WTC11 (cell line): ENCODE measurements around the gene CYP19A1. TPM values are rescaled to one million over a fixed set of nuclear protein-coding genes. Genes with fewer than 3 reads are reported as not detected.

ENCODE experiments used
- ATAC-seq: fragments of 200-7000 bp; cut with Tn5 transposase; 2 replicates; pipeline ENCODE4 v1.10.0; 2021; ENCODE audit warnings: mild to moderate bottlenecking, moderate library complexity
- CTCF ChIA-PET: fragments of 300-600 bp; sonication (Branson Sonifier 250); formaldehyde crosslinking; loops from one replicate; lab custom pipeline; 2021; ENCODE audit warnings: antibody characterized with exemption; lab: Charles Lee
- POLR2A ChIA-PET: fragments of 350-600 bp; sonication (Branson Sonifier 250); formaldehyde crosslinking; loops from one replicate; lab custom pipeline; 2021; ENCODE audit warnings: antibody characterized with exemption; lab: Charles Lee
- DNase-seq: peaks from one replicate; pipeline ENCODE4 v3.0.0; 2021; ENCODE audit warnings: low spot score
- H3K27ac Mint-ChIP-seq: 2 replicates; pipeline ENCODE4 v1.8.0; 2021; ENCODE audit warnings: mixed read lengths
- H3K27me3 Mint-ChIP-seq: 2 replicates; pipeline ENCODE4 v1.8.0; 2021; ENCODE audit warnings: low read depth, mild to moderate bottlenecking, moderate library complexity, mixed read lengths
- H3K36me3 Mint-ChIP-seq: 2 replicates; pipeline ENCODE4 v1.8.0; 2021; ENCODE audit warnings: mixed read lengths
- H3K4me1 Mint-ChIP-seq: 2 replicates; pipeline ENCODE4 v1.8.0; 2022; ENCODE audit warnings: mixed read lengths
- H3K4me3 Mint-ChIP-seq: 2 replicates; pipeline ENCODE4 v1.8.0; 2021; ENCODE audit warnings: mild to moderate bottlenecking, moderate library complexity, mixed read lengths
- H3K9me3 Mint-ChIP-seq: 2 replicates; pipeline ENCODE4 v1.8.0; 2021; ENCODE audit warnings: mixed read lengths
- AR ChIP-seq: fragments of 250-450 bp; sonication (Bioruptor Pico); IDR thresholded peaks from 2 replicates; pipeline ENCODE4 v1.9.0; 2021; ENCODE audit warnings: mild to moderate bottlenecking
- CTCF ChIP-seq: fragments of 200-600 bp; IDR thresholded peaks from 2 replicates; pipeline ENCODE4 v1.8.0; 2022; ENCODE audit warnings: antibody characterized with exemption
- FOXP4 ChIP-seq: sonication (generic); formaldehyde crosslinking; IDR thresholded peaks from 2 replicates; pipeline ENCODE4 v1.8.0; 2022; ENCODE audit warnings: mild to moderate bottlenecking, missing genetic modification reagents
- JAZF1 ChIP-seq: fragments of 250-450 bp; sonication (Bioruptor Pico); IDR thresholded peaks from 2 replicates; pipeline ENCODE4 v1.9.0; 2021; ENCODE audit warnings: moderate library complexity, mild to moderate bottlenecking, inconsistent platforms
- JUN ChIP-seq: sonication (generic); formaldehyde crosslinking; IDR thresholded peaks from 2 replicates; pipeline ENCODE4 v1.8.0; 2023; ENCODE audit warnings: mild to moderate bottlenecking, missing genetic modification reagents
- MXD4 ChIP-seq: fragments of 250-450 bp; sonication (Bioruptor Pico); IDR thresholded peaks from 2 replicates; pipeline ENCODE4 v1.8.0; 2021; ENCODE audit warnings: mild to moderate bottlenecking, moderate library complexity, borderline replicate concordance
- NFATC4 ChIP-seq: fragments of 250-450 bp; sonication (Bioruptor Pico); IDR thresholded peaks from 2 replicates; pipeline ENCODE4 v1.9.0; 2021; ENCODE audit warnings: mild to moderate bottlenecking
- NR2C2 ChIP-seq: sonication (generic); formaldehyde crosslinking; IDR thresholded peaks from 2 replicates; pipeline ENCODE4 v1.8.0; 2022; ENCODE audit warnings: mild to moderate bottlenecking, missing genetic modification reagents
- RORB ChIP-seq: fragments of 250-450 bp; sonication (Bioruptor Pico); IDR thresholded peaks from 2 replicates; pipeline ENCODE4 v1.9.0; 2021; ENCODE audit warnings: mild to moderate bottlenecking
- STAT6 ChIP-seq: sonication (generic); formaldehyde crosslinking; conservative IDR thresholded peaks from 2 replicates; pipeline ENCODE4 v1.8.1; 2023; ENCODE audit warnings: mild to moderate bottlenecking, low read depth, missing genetic modification reagents, moderate library complexity
- TCF7 ChIP-seq: sonication (generic); formaldehyde crosslinking; IDR thresholded peaks from 2 replicates; pipeline ENCODE4 v1.8.0; 2022; ENCODE audit warnings: mild to moderate bottlenecking, low read depth, missing genetic modification reagents, moderate library complexity
- TEAD1 ChIP-seq: sonication (generic); formaldehyde crosslinking; IDR thresholded peaks from 2 replicates; pipeline ENCODE4 v1.8.0; 2022; ENCODE audit warnings: mild to moderate bottlenecking, missing genetic modification reagents
- ZMAT4 ChIP-seq: fragments of 250-450 bp; sonication (Bioruptor Pico); IDR thresholded peaks from 2 replicates; pipeline ENCODE4 v1.9.0; 2021; ENCODE audit warnings: mild to moderate bottlenecking
- ZNF121 ChIP-seq: sonication (generic); formaldehyde crosslinking; IDR thresholded peaks from 2 replicates; pipeline ENCODE4 v1.8.0; 2023; ENCODE audit warnings: missing genetic modification reagents
- ZNF232 ChIP-seq: sonication (generic); formaldehyde crosslinking; IDR thresholded peaks from 2 replicates; pipeline ENCODE4 v1.8.0; 2022; ENCODE audit warnings: mild to moderate bottlenecking, missing genetic modification reagents
- ZNF263 ChIP-seq: sonication (generic); formaldehyde crosslinking; IDR thresholded peaks from 2 replicates; pipeline ENCODE4 v1.8.1; 2022; ENCODE audit warnings: low read depth, mild to moderate bottlenecking, moderate library complexity, missing genetic modification reagents
- ZNF416 ChIP-seq: fragments of 250-450 bp; sonication (Bioruptor Pico); IDR thresholded peaks from 2 replicates; pipeline ENCODE4 v1.9.0; 2021; ENCODE audit warnings: mild to moderate bottlenecking, inconsistent platforms
- ZNF425 ChIP-seq: fragments of 250-450 bp; sonication (Bioruptor Pico); conservative IDR thresholded peaks from 2 replicates; pipeline ENCODE4 v1.9.0; 2021; ENCODE audit warnings: mild to moderate bottlenecking
- ZSCAN18 ChIP-seq: fragments of 250-450 bp; sonication (Bioruptor Pico); IDR thresholded peaks from 2 replicates; pipeline ENCODE4 v2.1.2; 2022; ENCODE audit warnings: mild to moderate bottlenecking, moderate library complexity
- total RNA-seq: library from RNA; stranded (reverse); gene quantifications from 3 replicates; pipeline ENCODE4 v1.2.3, GENCODE V29; 2021

The CYP19A1 gene
- total RNA-seq, 1 experiment from 2014 or later: not detected

GRCh38 chr15:51332206-51333147, 5.9 kb downstream of the CYP19A1 start (continued):
- TF ChIP-seq AR (CRISPR knock-in tag) (no peak), ZNF425 (CRISPR knock-in tag) (no peak), ZMAT4 (CRISPR knock-in tag) (no peak), STAT6 (CRISPR knock-in tag) (no peak), ZNF263 (CRISPR knock-in tag) (no peak), CTCF (no peak), TCF7 (CRISPR knock-in tag) (no peak), FOXP4 (CRISPR knock-in tag) (no peak), ZNF416 (CRISPR knock-in tag) (no peak), MXD4 (CRISPR knock-in tag) (no peak), RORB (no peak), JAZF1 (CRISPR knock-in tag) (no peak)

GRCh38 chr15:51331141-51331540, 7.3 kb downstream of the CYP19A1 start:
- Mint-ChIP-seq H3K27me3 (peaks cover 23% of the 10 kb centered on the region), H3K36me3 (no peaks in the 10 kb centered on the region), H3K4me1 (no peaks in the 10 kb centered on the region), H3K9me3 (no peaks in the 10 kb centered on the region), H3K27ac (no peak overlapping the region), H3K4me3 (no peak overlapping the region)
- ChIA-PET POLR2A (no interaction called here), CTCF (no interaction called here)
- ATAC-seq (no peak), DNase-seq (no peak)
- no peak for TF ChIP-seq TEAD1 (CRISPR knock-in tag)
- no peak for TF ChIP-seq ZNF232
- TF ChIP-seq ZNF121: no peak
- no peak for TF ChIP-seq MXD4 (CRISPR knock-in tag)
- TF ChIP-seq ZNF425 (CRISPR knock-in tag): no peak
- TF ChIP-seq NR2C2 (CRISPR knock-in tag): no peak
- TF ChIP-seq NFATC4 (CRISPR knock-in tag): no peak
- no peak for TF ChIP-seq JUN (CRISPR knock-in tag)
- TF ChIP-seq ZSCAN18 (CRISPR knock-in tag): no peak
